Measurements from ENCODE around the gene ETFBKMT.

ETFBKMT gene

GRCh38 chr12:31647086-31647491, 12.4 kb upstream of the ETFBKMT start:
- Histone ChIP-seq H3K27me3 (no peaks in the 10 kb centered on the region), H3K4me3 (no peak overlapping the region), H3K9me3 (no peaks in the 10 kb centered on the region), H3K27ac (no peak overlapping the region), H3K4me1 (no peaks in the 10 kb centered on the region), H3K36me3 (no peaks in the 10 kb centered on the region)
- no peak for TF ChIP-seq CTCF (IDR thresholded peaks at IDR 0.05)
- intact Hi-C loops (cut with DNase I; ENCODE audit: low total_unique reads), result no loop called here
- DNase-seq, result no peak

GRCh38 chr12:31650918-31651317, 8.6 kb upstream of the ETFBKMT start:
- intact Hi-C loops (cut with DNase I; ENCODE audit: low total_unique reads), result loop anchor here (10.0 kb wide), 1 partner anchor 654 kb away; no protein-coding TSS in a partner anchor

GRCh38 chr12:31651893-31652521, 7.5 kb upstream of the ETFBKMT start:
- H3K9me3 ChIP-seq, result no peaks in the 10 kb centered on the region
- no peaks in the 10 kb centered on the region for H3K36me3 ChIP-seq
- no peak for DNase-seq
- no peak for TF ChIP-seq CTCF (IDR thresholded peaks at IDR 0.05)
- no peak overlapping the region for H3K4me3 ChIP-seq
- peaks cover 0 to 8% (median 0%) of the 10 kb centered on the region in 4 donors for H3K4me1 ChIP-seq
- no peak overlapping the region for H3K27ac ChIP-seq
- intact Hi-C loops (cut with DNase I; ENCODE audit: low total_unique reads), result loop anchor here (10.0 kb wide), 1 partner anchor 653 kb away; no protein-coding TSS in a partner anchor
- no peaks in the 10 kb centered on the region for H3K27me3 ChIP-seq

More at GRCh38 chr12:31650918-31651317, 8.6 kb upstream of the ETFBKMT start:
- Histone ChIP-seq H3K27ac (no peak overlapping the region), H3K9me3 (no peaks in the 10 kb centered on the region), H3K27me3 (no peaks in the 10 kb centered on the region), H3K4me1 (peaks cover 0 to 8% (median 0%) of the 10 kb centered on the region in 4 donors), H3K36me3 (no peaks in the 10 kb centered on the region), H3K4me3 (no peak overlapping the region)
- TF ChIP-seq CTCF (IDR thresholded peaks at IDR 0.05), result no peak
- no peak for DNase-seq

GRCh38 chr12:31655208-31655607, 4.3 kb upstream of the ETFBKMT start:
- H3K9me3 ChIP-seq, result no peaks in the 10 kb centered on the region
- H3K27me3 ChIP-seq, result no peaks in the 10 kb centered on the region
- no peaks in the 10 kb centered on the region for H3K36me3 ChIP-seq
- peaks cover 0 to 10% (median 2%) of the 10 kb centered on the region in 4 donors for H3K4me1 ChIP-seq
- no peak overlapping the region for H3K27ac ChIP-seq
- TF ChIP-seq CTCF (IDR thresholded peaks at IDR 0.05), result no peak
- no peak for DNase-seq
- no peak overlapping the region for H3K4me3 ChIP-seq
- intact Hi-C loops (cut with DNase I; ENCODE audit: low total_unique reads), result loop anchor here (5.0 to 10.0 kb wide), 2 partner anchors 302 to 650 kb away; partner anchors contain the start of gene RESF1

- Histone ChIP-seq H3K27me3 (no peaks in the 10 kb centered on the region), H3K36me3 (no peaks in the 10 kb centered on the region), H3K9me3 (no peaks in the 10 kb centered on the region), H3K4me3 (no peak overlapping the region), H3K4me1 (peaks cover 0 to 14% (median 2%) of the 10 kb centered on the region in 4 donors), H3K27ac (no peak overlapping the region)
- no peak for TF ChIP-seq CTCF (IDR thresholded peaks at IDR 0.05)
- intact Hi-C loops (cut with DNase I; ENCODE audit: low total_unique reads), result loop anchor here (5.0 to 10.0 kb wide), 2 partner anchors 302 to 649 kb away; partner anchors contain the start of gene RESF1
- DNase-seq, result no peak
Measured at GRCh38 chr12:31655792-31656191, 3.7 kb upstream of the ETFBKMT start.

Measured in tibial artery (tissue), 4 donors.